DMS79 treated with DMSO at 0.1 percent for 48 hours (cell line): ENCODE data around the gene MVB12B.
A peak's percentile ranks its signal among the peaks of the same experiment; 100 is the strongest.

Source experiments
- DNase-seq: peaks from one replicate; lab custom pipeline; 2025; lab: John Stamatoyannopoulos, UW

The MVB12B gene

GRCh38 chr9:126407114-126407870, 80.7 kb downstream of the MVB12B start:
- no peak for DNase-seq

GRCh38 chr9:126408004-126408403, 81.4 kb downstream of the MVB12B start:
- DNase-seq, result no peak

- no peak for DNase-seq
Measured at GRCh38 chr9:126410229-126410628, 83.6 kb downstream of the MVB12B start.

- peak; percentile 50 for DNase-seq
Measured at GRCh38 chr9:126411225-126411947, 84.8 kb downstream of the MVB12B start.

- DNase-seq, result peak; percentile 38
Measured at GRCh38 chr9:126411948-126412284, 85.3 kb downstream of the MVB12B start.

GRCh38 chr9:126412905-126413304, 86.3 kb downstream of the MVB12B start:
- DNase-seq, result no peak

- no peak for DNase-seq
Measured at GRCh38 chr9:126413391-126414068, 86.9 kb downstream of the MVB12B start.

GRCh38 chr9:126415741-126416370, 89.2 kb downstream of the MVB12B start:
- no peak for DNase-seq

GRCh38 chr9:126417043-126417442, 90.4 kb downstream of the MVB12B start:
- peak; percentile 68 for DNase-seq

- no peak for DNase-seq
Measured at GRCh38 chr9:126417684-126418083, 91.1 kb downstream of the MVB12B start.

GRCh38 chr9:126418608-126419007, 92.0 kb downstream of the MVB12B start:
- no peak for DNase-seq

- DNase-seq, result peak; percentile 82
Measured at GRCh38 chr9:126419475-126419874, 92.8 kb downstream of the MVB12B start.

- DNase-seq, result no peak
Measured at GRCh38 chr9:126420135-126420534, 93.5 kb downstream of the MVB12B start.

GRCh38 chr9:126420643-126421564, 94.3 kb downstream of the MVB12B start:
- DNase-seq, result peak; percentile 83

- DNase-seq, result peak; percentile 86
Measured at GRCh38 chr9:126421567-126422428, 95.2 kb downstream of the MVB12B start.

- peak; percentile 46 for DNase-seq
Measured at GRCh38 chr9:126423142-126423915, 96.7 kb downstream of the MVB12B start.

- DNase-seq, result no peak
Measured at GRCh38 chr9:126423916-126424185, 97.2 kb downstream of the MVB12B start.

- DNase-seq, result no peak
Measured at GRCh38 chr9:126424511-126424910, 97.9 kb downstream of the MVB12B start.

GRCh38 chr9:126428534-126429175, 102.0 kb downstream of the MVB12B start:
- no peak for DNase-seq
